ENCODE results near the gene PDE4A.

PDE4A gene

DNA sequence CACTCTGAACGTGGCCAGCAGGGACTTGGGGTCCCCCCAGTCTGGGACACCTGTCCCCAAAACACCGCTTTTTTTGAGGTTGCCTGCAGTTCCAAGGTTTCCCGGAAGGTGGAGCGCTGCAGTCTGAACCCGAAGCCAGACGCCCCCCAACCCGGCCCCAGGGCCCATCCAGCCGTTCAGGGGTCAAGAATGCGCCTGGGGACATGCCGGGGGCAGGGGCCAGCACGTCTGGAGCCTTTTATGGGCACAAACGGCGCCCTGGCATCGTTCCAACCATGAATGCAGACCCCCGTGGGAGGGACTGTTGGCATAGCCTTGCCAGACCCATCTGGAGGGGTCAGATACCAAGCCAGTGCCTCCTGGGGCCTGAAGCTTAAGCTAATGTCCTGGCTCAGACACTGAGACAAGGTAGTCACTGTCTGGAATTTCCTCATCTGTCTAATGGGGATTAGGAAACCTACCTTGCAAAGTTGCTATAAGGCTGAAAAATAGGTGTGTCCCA, 90.0 kb downstream of the PDE4A start:
- H3K4me1 Mint-ChIP-seq (ENCODE audit: low read depth), result peaks cover 23% of the 10 kb centered on the region
- no peaks in the 10 kb centered on the region for H3K9me3 Mint-ChIP-seq
- H3K27ac Mint-ChIP-seq, result no peak overlapping the region
- intact Hi-C loops (cut with micrococcal nuclease), result no loop called here
- H3K36me3 Mint-ChIP-seq (ENCODE audit: low read depth), result no peaks in the 10 kb centered on the region
- H3K27me3 Mint-ChIP-seq, result peaks cover 35% of the 10 kb centered on the region
- no peak overlapping the region for H3K4me3 Mint-ChIP-seq

DNA sequence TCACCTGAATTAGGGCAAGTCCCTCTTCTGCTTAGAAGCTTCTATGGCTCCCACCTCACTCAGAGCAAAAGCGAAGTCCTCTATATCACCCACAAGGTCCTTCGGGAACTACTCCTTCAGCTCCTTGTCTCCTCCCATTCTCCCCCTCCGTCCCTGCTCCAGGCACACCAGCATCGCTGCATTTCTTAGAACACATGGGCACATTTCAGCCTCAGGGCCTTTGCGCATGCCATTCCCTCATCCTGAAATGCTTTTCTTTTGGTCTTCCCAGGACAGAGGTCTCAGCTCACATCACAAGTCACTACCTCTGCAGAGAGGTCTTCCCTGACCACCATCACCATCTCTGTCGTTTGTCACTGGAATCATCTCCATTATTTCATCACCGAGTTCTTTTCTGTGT, 92.9 kb downstream of the PDE4A start:
- no peaks in the 10 kb centered on the region for H3K36me3 Mint-ChIP-seq (ENCODE audit: low read depth)
- H3K9me3 Mint-ChIP-seq, result no peaks in the 10 kb centered on the region
- H3K4me3 Mint-ChIP-seq, result no peak overlapping the region
- intact Hi-C loops (cut with micrococcal nuclease), result no loop called here
- H3K4me1 Mint-ChIP-seq (ENCODE audit: low read depth), result peaks cover 33% of the 10 kb centered on the region
- no peak overlapping the region for H3K27ac Mint-ChIP-seq
- peaks cover 61% of the 10 kb centered on the region for H3K27me3 Mint-ChIP-seq

DNA sequence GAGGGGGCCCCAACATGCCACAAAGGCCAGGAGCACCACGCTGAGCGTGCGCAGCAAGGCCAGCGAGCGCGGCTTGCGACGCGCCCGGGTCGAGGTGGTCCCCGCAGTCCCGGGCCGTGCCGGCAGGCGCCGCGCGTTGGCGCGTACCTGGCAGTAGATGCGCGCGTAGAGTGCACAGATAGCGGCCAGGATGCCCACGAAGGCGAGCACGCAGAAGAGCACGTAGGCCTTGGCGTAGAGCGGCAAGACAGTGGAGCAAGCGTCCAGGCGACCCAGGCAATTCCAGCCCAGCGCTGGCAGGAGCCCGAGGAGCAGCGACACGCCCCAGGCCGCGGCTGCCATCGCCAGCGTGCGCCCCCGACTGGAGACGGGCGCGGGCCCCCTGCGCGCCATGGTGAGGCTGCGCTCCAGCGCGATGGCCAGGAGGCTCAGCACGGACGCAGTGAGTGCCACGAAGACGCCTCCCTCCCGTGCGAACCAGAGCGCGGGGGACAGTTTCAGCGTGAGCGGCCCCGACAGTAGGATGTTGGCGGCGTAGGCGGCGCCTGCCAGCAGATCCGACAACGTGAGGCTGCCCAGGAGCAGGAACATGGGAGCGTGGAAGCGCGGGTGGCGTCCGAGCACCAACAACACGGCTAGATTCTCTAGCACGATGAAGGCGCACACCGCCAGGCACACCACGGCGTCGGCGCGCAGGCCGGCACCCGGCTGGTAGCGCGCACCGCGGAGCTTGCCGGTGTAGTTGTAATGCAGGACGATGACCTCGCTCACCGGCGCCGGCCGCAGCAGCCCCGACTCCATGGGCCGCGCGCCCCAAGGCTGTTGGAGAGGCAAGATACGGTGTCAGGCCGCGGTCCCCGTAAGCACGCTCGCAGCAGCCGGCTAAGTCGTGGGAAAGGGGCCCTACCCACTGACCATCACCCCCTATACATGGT, 94.1 kb downstream of the PDE4A start:
- Mint-ChIP-seq H3K27me3 (peaks cover 73% of the 10 kb centered on the region), H3K36me3 (ENCODE audit: low read depth) (no peaks in the 10 kb centered on the region), H3K4me3 (no peak overlapping the region), H3K27ac (no peak overlapping the region), H3K9me3 (no peaks in the 10 kb centered on the region), H3K4me1 (ENCODE audit: low read depth) (peaks cover 46% of the 10 kb centered on the region)
- intact Hi-C loops (cut with micrococcal nuclease), result no loop called here

DNA sequence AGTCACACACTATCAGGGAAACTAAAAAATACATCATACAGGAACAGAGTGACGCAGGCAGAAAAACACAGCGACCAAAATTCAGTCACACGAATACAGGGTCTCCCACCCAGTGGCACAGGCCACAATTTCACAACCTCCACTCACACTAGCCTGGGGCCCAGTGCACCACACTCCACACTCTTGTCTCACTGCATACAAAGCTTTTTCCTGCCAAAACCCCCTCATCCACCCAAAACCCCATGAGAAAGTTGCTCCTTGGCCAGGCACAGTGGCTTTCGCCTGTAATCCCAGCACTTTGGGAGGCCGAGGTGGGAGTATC, 95.7 kb downstream of the PDE4A start:
- no peak overlapping the region for H3K4me3 Mint-ChIP-seq
- peaks cover 83% of the 10 kb centered on the region for H3K27me3 Mint-ChIP-seq
- H3K27ac Mint-ChIP-seq, result no peak overlapping the region
- no peaks in the 10 kb centered on the region for H3K36me3 Mint-ChIP-seq (ENCODE audit: low read depth)
- intact Hi-C loops (cut with micrococcal nuclease), result no loop called here
- H3K4me1 Mint-ChIP-seq (ENCODE audit: low read depth), result peaks cover 47% of the 10 kb centered on the region
- H3K9me3 Mint-ChIP-seq, result no peaks in the 10 kb centered on the region

DNA sequence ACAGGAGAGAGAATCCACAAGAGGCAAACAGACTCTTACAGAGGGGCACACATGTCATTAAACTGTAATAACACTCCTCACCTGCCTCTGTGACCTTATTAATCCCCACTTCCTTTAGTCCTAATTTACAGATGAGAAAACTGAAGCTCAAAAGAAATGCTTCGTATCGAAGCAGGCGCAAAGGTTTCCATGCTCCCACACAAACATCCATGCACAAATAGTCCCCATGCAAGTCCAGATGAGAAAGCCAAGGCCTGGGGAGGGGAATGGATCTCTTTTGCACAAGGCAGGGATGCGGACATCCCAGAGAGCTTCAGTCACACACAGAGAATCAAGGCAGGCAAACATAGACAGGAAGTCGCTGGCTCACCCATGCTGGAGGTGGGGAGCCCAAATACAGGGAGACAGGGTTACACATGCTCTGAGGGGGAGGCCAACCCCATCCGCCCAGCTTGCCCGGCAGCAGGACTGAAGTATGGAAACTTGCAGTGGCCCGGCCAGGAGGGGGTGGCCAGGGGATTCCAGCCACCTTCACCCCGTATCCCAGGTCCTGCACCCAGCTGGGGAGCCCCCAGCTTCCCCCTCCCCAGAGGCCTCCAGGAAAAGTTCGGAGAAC, 96.4 kb downstream of the PDE4A start:
- H3K9me3 Mint-ChIP-seq, result no peaks in the 10 kb centered on the region
- no peaks in the 10 kb centered on the region for H3K36me3 Mint-ChIP-seq (ENCODE audit: low read depth)
- H3K27ac Mint-ChIP-seq, result no peak overlapping the region
- intact Hi-C loops (cut with micrococcal nuclease), result no loop called here
- H3K4me3 Mint-ChIP-seq, result peak overlapping the region; percentile 30
- peaks cover 79% of the 10 kb centered on the region for H3K27me3 Mint-ChIP-seq
- H3K4me1 Mint-ChIP-seq (ENCODE audit: low read depth), result peaks cover 47% of the 10 kb centered on the region

DNA sequence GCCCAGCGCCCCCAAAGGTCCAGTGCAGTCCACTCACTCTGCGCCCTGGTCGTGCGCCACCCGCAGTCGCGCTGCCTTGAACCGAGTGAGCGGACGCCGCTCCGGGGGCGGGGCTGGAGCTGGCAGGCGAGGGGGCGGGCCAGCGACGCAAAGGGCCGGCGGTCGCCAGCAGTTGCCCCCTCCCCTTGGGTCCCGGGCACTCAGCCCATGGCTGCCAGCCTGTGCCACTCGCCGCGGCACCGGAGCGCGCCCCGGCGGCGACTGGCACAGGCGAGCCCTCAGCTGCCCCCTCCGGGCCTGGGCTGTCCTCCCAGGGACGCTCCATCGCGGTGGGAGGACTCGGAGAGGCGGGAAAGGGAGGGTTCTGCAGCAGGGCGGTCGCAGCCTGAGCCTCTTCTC, 97.0 kb downstream of the PDE4A start, which contains the start of gene S1PR5:
Gene S1PR5 (minus strand): TSS at position 87 of the 399 bp plus-strand sequence. CDS start 2,436 bp downstream, outside the sequence.
- H3K27me3 Mint-ChIP-seq, result peaks cover 85% of the 10 kb centered on the region
- intact Hi-C loops (cut with micrococcal nuclease), result no loop called here

DNA sequence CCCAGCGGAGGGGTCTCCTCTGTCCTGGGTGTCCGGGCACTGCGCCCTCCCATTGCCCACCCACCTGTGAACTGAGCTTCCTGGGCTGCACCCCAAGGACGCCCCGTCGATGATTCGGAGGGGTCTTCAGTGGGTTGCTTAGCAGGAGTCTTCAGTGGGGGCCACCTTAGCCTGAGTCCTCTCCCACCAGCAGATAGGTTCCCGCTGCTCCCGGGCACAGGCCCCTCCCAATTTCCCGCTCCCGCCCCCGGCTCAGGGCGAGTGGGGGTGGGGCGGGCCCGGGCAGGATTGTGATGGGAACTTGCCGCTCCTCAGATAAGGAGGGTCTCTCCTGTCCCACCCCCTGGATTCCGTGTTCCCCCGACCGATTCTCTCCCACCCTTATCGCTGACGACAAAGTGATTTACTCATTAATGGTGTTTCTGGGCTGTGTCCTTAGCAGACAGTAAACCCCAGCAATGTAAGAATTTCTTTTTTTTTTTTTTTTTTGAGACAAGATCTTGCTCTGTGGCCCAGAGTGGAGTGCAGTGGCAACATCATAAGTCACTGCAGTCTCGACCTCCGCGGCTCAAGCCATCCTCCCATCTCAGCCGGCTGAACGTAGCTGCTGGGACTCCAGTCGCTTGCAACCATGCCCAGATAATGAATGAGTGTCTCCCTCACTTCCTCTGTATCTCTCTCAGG, 97.6 kb downstream of the PDE4A start:
- H3K9me3 Mint-ChIP-seq, result no peaks in the 10 kb centered on the region
- no peaks in the 10 kb centered on the region for H3K36me3 Mint-ChIP-seq (ENCODE audit: low read depth)
- intact Hi-C loops (cut with micrococcal nuclease), result no loop called here
- peaks cover 43% of the 10 kb centered on the region for H3K4me1 Mint-ChIP-seq (ENCODE audit: low read depth)
- H3K27ac Mint-ChIP-seq, result peak overlapping the region; percentile 5
- peaks cover 80% of the 10 kb centered on the region for H3K27me3 Mint-ChIP-seq
- peak overlapping the region; percentile 35 for H3K4me3 Mint-ChIP-seq

More for the DNA sequence above, 97.0 kb downstream of the PDE4A start, which contains the start of gene S1PR5:
- peak within 1 kb of the TSS; percentile 35 for H3K4me3 Mint-ChIP-seq
- peaks cover 47% of the 10 kb centered on the region for H3K4me1 Mint-ChIP-seq (ENCODE audit: low read depth)
- H3K9me3 Mint-ChIP-seq, result no peaks in the 10 kb centered on the region
- peak within 1 kb of the TSS; percentile 5 for H3K27ac Mint-ChIP-seq
- no peaks in the 10 kb centered on the region for H3K36me3 Mint-ChIP-seq (ENCODE audit: low read depth)

DNA sequence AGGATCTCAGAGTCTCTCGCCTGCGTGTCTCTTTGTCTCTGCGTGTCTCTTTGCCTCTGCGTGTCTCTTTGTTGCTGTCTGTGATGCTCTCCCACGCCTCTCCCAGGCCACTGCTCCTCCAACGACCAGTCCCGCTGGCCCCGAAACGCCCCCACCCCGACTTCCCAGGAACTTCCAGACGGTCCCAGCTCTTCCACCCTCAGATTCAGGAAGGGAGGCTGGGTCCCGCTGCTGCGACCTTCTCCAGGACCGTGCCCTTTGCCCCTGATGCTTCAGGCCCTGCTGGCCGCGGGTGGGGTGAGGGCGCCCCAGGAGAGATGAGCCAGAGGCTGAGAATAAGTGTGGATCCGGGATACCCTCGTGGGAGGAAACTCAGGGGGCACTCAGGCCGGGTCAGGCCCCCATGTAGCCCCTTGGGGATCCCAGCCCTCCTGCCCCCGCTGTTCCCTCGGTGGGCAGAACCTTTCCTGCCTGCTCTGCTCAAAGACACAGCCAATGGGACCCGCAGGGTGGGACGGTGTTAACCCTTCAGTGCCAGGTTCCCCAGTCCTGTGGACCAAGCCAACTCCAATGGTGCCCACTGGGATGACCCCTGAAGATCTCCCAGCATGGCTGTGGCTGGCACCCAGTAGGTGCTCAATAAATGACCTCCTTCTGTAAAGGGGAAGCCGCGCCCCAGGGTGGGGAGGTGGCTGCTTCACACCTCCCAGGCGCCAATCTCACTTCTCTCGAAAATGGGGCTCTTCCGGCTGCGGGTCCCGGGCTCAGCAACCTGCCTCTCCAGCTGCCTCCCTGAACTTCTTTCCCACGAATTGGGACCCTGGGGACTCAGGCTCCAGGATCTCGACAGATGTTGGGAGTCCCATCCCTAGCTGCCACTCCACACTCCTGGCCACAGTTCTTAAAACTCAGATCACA, 98.4 kb downstream of the PDE4A start:
- Mint-ChIP-seq H3K27ac (peak overlapping the region; percentile 5), H3K36me3 (ENCODE audit: low read depth) (no peaks in the 10 kb centered on the region), H3K27me3 (peaks cover 77% of the 10 kb centered on the region), H3K4me1 (ENCODE audit: low read depth) (peaks cover 35% of the 10 kb centered on the region), H3K9me3 (no peaks in the 10 kb centered on the region), H3K4me3 (no peak overlapping the region)
- intact Hi-C loops (cut with micrococcal nuclease), result no loop called here
